Trophoblast cell (in vitro differentiated cells and primary cell): ENCODE results near the gene HESX1.

Experiments
- DNase-seq, 2 donors: peaks; one replicate each; pipeline ENCODE4 v3.0.0-alpha.2; 2016
- H2AFZ ChIP-seq: 2 replicates; pipeline ENCODE4 v1.6.1; 2013; ENCODE audit warnings: low read length, moderate library complexity, mild to moderate bottlenecking; ENCODE audit not compliant: insufficient read depth, poor library complexity
- H2AK5ac ChIP-seq: 2 replicates; pipeline ENCODE4 v1.6.1; 2013; ENCODE audit warnings: mild to moderate bottlenecking, low read length
- H2BK120ac ChIP-seq: 2 replicates; pipeline ENCODE4 v1.6.1; 2013; ENCODE audit warnings: low read length, mild to moderate bottlenecking, moderate library complexity; ENCODE audit not compliant: insufficient read depth, poor library complexity
- H2BK12ac ChIP-seq: 2 replicates; pipeline ENCODE4 v1.6.1; 2013; ENCODE audit warnings: mild to moderate bottlenecking, low read length, moderate library complexity
- H2BK5ac ChIP-seq: 2 replicates; pipeline ENCODE4 v1.6.1; 2013; ENCODE audit warnings: low read length, low read depth, moderate library complexity, mild to moderate bottlenecking; ENCODE audit not compliant: poor library complexity
- H3K14ac ChIP-seq: 2 replicates; pipeline ENCODE4 v1.6.1; 2013; ENCODE audit warnings: mild to moderate bottlenecking, low read length
- H3K18ac ChIP-seq: 2 replicates; pipeline ENCODE4 v1.6.1; 2013; ENCODE audit warnings: mild to moderate bottlenecking, low read length
- H3K23ac ChIP-seq: 2 replicates; pipeline ENCODE4 v1.6.1; 2013; ENCODE audit warnings: low read length
- H3K27ac ChIP-seq: 2 replicates; pipeline ENCODE4 v1.5.1; 2013; ENCODE audit warnings: low read depth, mild to moderate bottlenecking, inconsistent platforms, low read length, moderate library complexity
- H3K27me3 ChIP-seq: 2 replicates; pipeline ENCODE4 v1.6.1; 2013; ENCODE audit warnings: inconsistent platforms, mild to moderate bottlenecking, low read length, moderate library complexity; ENCODE audit not compliant: insufficient read depth
- H3K36me3 ChIP-seq, 2 experiments: 1 replicate in 1 of 2; 2 replicates in 1 of 2; pipeline ENCODE4 v1.6.1; 2013; ENCODE audit warnings: low read length in 2 of 2, mild to moderate bottlenecking in 2 of 2, moderate library complexity in 1 of 2; ENCODE audit not compliant: insufficient read depth in 2 of 2, control insufficient read depth in 1 of 2
- H3K4ac ChIP-seq: 2 replicates; pipeline ENCODE4 v1.6.1; 2013; ENCODE audit warnings: low read depth, mild to moderate bottlenecking, low read length, moderate library complexity
- H3K4me1 ChIP-seq, 2 experiments: 1 replicate in 1 of 2; 2 replicates in 1 of 2; pipeline ENCODE4 v1.6.1; 2013; ENCODE audit warnings: low read length in 2 of 2, mild to moderate bottlenecking in 2 of 2, moderate library complexity in 1 of 2; ENCODE audit not compliant: insufficient read depth in 2 of 2, control insufficient read depth in 1 of 2
- H3K4me2 ChIP-seq: 2 replicates; pipeline ENCODE4 v1.6.1; 2013; ENCODE audit warnings: inconsistent platforms, mild to moderate bottlenecking, low read length, moderate library complexity
- H3K4me3 ChIP-seq: 2 replicates; pipeline ENCODE4 v1.5.1; 2013; ENCODE audit warnings: mild to moderate bottlenecking, low read depth, low read length, inconsistent platforms
- H3K79me1 ChIP-seq: one replicate; pipeline ENCODE4 v1.6.1; 2013; ENCODE audit warnings: low read length
- H3K79me2 ChIP-seq: 2 replicates; pipeline ENCODE4 v1.6.1; 2013; ENCODE audit warnings: low read length, mild to moderate bottlenecking; ENCODE audit not compliant: control insufficient read depth, insufficient read depth, poor library complexity
- H3K9ac ChIP-seq: 2 replicates; pipeline ENCODE4 v1.6.1; 2013; ENCODE audit warnings: mild to moderate bottlenecking, low read length
- H3K9me3 ChIP-seq: 2 replicates; pipeline ENCODE4 v1.6.1; 2013; ENCODE audit warnings: low read depth, mild to moderate bottlenecking, control low read depth, inconsistent platforms, low read length; ENCODE audit not compliant: insufficient read depth
- H4K12ac ChIP-seq: 2 replicates; pipeline ENCODE4 v1.6.1; 2013; ENCODE audit warnings: low read depth, mild to moderate bottlenecking, low read length, moderate library complexity
- H4K8ac ChIP-seq: 2 replicates; pipeline ENCODE4 v1.6.1; 2013; ENCODE audit warnings: low read depth, mild to moderate bottlenecking, low read length, moderate library complexity
- H4K91ac ChIP-seq: one replicate; pipeline ENCODE4 v1.6.1; 2013; ENCODE audit warnings: low read depth, mild to moderate bottlenecking, low read length, moderate library complexity
- WGBS: extraction: QIAGEN DNeasy Blood & Tissue Kit; methylation state at CpG from one replicate; pipeline ENCODE4 v1.1.7; 2013; ENCODE audit warnings: missing lambda C conversion rate; ENCODE audit not compliant: insufficient read length, insufficient coverage; ENCODE audit errors: extremely low coverage; 5-methylcytosine and 5-hydroxymethylcytosine counted together

HESX1 gene

GRCh38 chr3:57173687-57174086 is 26.1 kb downstream of the HESX1 start:
- no peak overlapping the region for H3K4me3 ChIP-seq
- no peak overlapping the region for H3K14ac ChIP-seq
- peaks cover 2% of the 10 kb centered on the region for H3K79me1 ChIP-seq
- H2AFZ ChIP-seq, result no peak overlapping the region
- H2BK120ac ChIP-seq, result no peak overlapping the region
- H3K36me3 ChIP-seq, result no peaks in the 10 kb centered on the region
- no peak overlapping the region for H4K8ac ChIP-seq
- H3K4ac ChIP-seq, result no peak overlapping the region
- no peak overlapping the region for H3K4me2 ChIP-seq
- no peak for DNase-seq
- no CpG with 5 or more reads among the region's 2 CpGs for WGBS
- H3K9ac ChIP-seq, result no peak overlapping the region
- no peak overlapping the region for H2BK12ac ChIP-seq
- no peak overlapping the region for H4K91ac ChIP-seq
- peaks cover 0 to 4% of the 10 kb centered on the region in 2 experiments for H3K4me1 ChIP-seq
- H3K79me2 ChIP-seq, result no peaks in the 10 kb centered on the region
- H2AK5ac ChIP-seq, result no peak overlapping the region
- H3K27me3 ChIP-seq, result no peaks in the 10 kb centered on the region
- no peak overlapping the region for H3K23ac ChIP-seq
- no peak overlapping the region for H3K18ac ChIP-seq
- no peak overlapping the region for H3K27ac ChIP-seq
- H4K12ac ChIP-seq, result no peak overlapping the region
- peaks cover 2% of the 10 kb centered on the region for H3K9me3 ChIP-seq
- H2BK5ac ChIP-seq, result no peak overlapping the region

GRCh38 chr3:57170946-57171345 is 28.8 kb downstream of the HESX1 start:
- Histone ChIP-seq H2AFZ (no peak overlapping the region), H3K18ac (no peak overlapping the region), H3K14ac (no peak overlapping the region), H3K79me2 (no peaks in the 10 kb centered on the region), H3K9ac (no peak overlapping the region), H2AK5ac (no peak overlapping the region), H3K27ac (no peak overlapping the region), H2BK5ac (no peak overlapping the region), H3K9me3 (peaks cover 2% of the 10 kb centered on the region), H3K4me1 (peaks cover 0 to 4% of the 10 kb centered on the region in 2 experiments), H3K4me2 (no peak overlapping the region), H3K4ac (no peak overlapping the region), H3K4me3 (peak overlapping the region; percentile 60), H2BK12ac (no peak overlapping the region), H2BK120ac (no peak overlapping the region), H4K12ac (no peak overlapping the region), H3K27me3 (no peaks in the 10 kb centered on the region), H4K91ac (no peak overlapping the region), H3K36me3 (no peaks in the 10 kb centered on the region), H3K23ac (peak overlapping the region; percentile 93), H4K8ac (no peak overlapping the region), H3K79me1 (peaks cover 2% of the 10 kb centered on the region)
- WGBS, result no CpG with 5 or more reads among the region's 1 CpG
- DNase-seq, result peak; percentile 93 to 95

GRCh38 chr3:57169872-57170623 is 29.7 kb downstream of the HESX1 start:
- Histone ChIP-seq H3K9ac (peak overlapping the region; percentile 0), H3K36me3 (no peaks in the 10 kb centered on the region), H3K4ac (peak overlapping the region; percentile 44), H4K12ac (peak overlapping the region; percentile 90), H4K8ac (peak overlapping the region; percentile 94), H3K79me1 (peaks cover 2% of the 10 kb centered on the region), H3K23ac (no peak overlapping the region), H2BK12ac (no peak overlapping the region), H3K27me3 (no peaks in the 10 kb centered on the region), H3K79me2 (peaks cover under 1% of the 10 kb centered on the region), H2AFZ (peak overlapping the region; percentile 24), H2AK5ac (no peak overlapping the region), H2BK120ac (peak overlapping the region; percentile 48), H3K14ac (peak overlapping the region; percentile 65), H3K4me2 (peak overlapping the region; percentile 73), H3K9me3 (peaks cover 2% of the 10 kb centered on the region), H4K91ac (peak overlapping the region; percentile 58), H2BK5ac (no peak overlapping the region), H3K4me3 (peak overlapping the region; percentile 46), H3K27ac (no peak overlapping the region), H3K4me1 (peaks cover 0 to 4% of the 10 kb centered on the region in 2 experiments), H3K18ac (no peak overlapping the region)
- peak; percentile 84 to 94 for DNase-seq
- WGBS, result no CpG with 5 or more reads among the region's 40 CpGs

GRCh38 chr3:57169108-57169507 is 30.7 kb downstream of the HESX1 start:
- H3K14ac ChIP-seq, result no peak overlapping the region
- no CpG with 5 or more reads among the region's 3 CpGs for WGBS

More at GRCh38 chr3:57169108-57169507, 30.7 kb downstream of the HESX1 start:
- Histone ChIP-seq H3K4ac (no peak overlapping the region), H3K79me1 (peaks cover 4% of the 10 kb centered on the region), H3K18ac (no peak overlapping the region), H2BK120ac (no peak overlapping the region), H4K91ac (no peak overlapping the region), H3K27ac (no peak overlapping the region), H3K9me3 (peaks cover 2% of the 10 kb centered on the region), H4K12ac (no peak overlapping the region), H2AFZ (no peak overlapping the region), H4K8ac (no peak overlapping the region), H3K4me2 (no peak overlapping the region), H3K27me3 (peaks cover 9% of the 10 kb centered on the region), H2BK12ac (no peak overlapping the region), H3K9ac (no peak overlapping the region), H2AK5ac (no peak overlapping the region), H3K4me1 (peaks cover 0 to 9% of the 10 kb centered on the region in 2 experiments), H3K79me2 (peaks cover 3% of the 10 kb centered on the region), H3K36me3 (no peaks in the 10 kb centered on the region), H3K4me3 (no peak overlapping the region), H3K23ac (no peak overlapping the region), H2BK5ac (no peak overlapping the region)
- DNase-seq, result no peak
